Iris pigment epithelial cell (primary cell): ENCODE results near the gene NFATC1.
A peak's percentile ranks its signal among the peaks of the same experiment; 100 is the strongest.

Experiments used
- DNase-seq: peaks from one replicate; pipeline ENCODE4 v3.0.0-alpha.2; 2011; ENCODE audit warnings: low read depth

The NFATC1 gene

DNA sequence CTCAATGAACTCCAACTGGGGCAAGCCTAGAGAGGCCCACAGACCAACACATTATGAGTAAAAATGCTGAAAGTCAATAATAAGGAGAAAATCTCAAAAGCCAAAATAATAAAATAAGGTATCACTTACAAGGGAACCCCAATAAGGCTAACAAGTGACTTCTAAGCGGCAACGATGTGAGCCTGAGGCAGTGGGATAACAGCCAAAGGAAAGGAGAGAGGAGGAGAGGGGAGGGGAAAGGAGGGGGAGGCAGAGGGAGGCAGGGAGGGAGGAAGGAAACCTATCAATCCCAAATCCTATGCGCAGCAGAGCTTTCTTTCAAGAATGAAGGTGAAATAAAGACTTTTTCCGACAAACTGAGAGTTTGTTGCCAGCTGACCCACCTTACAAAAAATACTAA is 6.0 kb upstream of the NFATC1 start:
- no peak for DNase-seq

DNA sequence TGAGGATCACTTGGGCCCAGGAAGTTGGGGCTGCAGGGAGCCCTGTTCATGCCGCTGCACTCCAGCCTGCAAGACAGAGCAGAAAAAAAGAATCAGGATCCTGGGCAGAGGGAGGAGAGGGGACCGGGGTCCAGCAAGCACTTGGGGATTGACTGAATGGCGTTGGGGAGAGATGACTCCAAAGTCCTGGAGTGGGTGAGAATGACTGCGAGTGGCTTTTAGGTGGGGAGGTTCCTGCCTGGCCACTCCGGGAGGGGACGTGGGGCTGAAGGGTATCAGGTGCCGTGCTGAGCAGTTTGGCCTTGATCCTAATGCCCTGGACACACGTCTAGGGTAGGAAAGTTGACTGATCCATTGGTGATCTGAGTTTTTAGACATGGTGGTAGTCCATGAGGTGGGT is 3.5 kb upstream of the NFATC1 start:
- DNase-seq: no peak

DNA sequence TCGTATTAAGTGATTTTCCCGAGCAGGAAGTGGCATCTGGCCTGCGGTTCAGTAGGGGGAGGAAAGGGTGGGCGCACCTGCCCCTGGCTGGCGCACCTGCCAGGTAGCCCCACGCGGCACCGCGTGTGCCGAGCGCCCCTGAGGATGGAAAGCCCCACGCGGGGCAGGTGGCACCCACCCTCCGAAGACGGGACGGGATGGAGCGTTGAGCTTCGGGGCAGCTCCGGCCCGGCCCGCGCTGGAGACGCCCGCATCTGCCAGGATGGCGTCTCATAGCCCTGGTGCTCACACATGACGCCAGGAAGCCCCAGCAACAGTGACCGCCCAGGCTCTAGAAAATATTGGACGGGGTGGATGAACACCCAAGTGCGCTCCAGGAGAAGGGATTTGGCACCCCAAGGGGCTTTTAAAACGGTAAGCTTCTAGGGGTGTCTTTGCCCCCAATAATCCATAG is 2.5 kb upstream of the NFATC1 start:
- no peak for DNase-seq

DNA sequence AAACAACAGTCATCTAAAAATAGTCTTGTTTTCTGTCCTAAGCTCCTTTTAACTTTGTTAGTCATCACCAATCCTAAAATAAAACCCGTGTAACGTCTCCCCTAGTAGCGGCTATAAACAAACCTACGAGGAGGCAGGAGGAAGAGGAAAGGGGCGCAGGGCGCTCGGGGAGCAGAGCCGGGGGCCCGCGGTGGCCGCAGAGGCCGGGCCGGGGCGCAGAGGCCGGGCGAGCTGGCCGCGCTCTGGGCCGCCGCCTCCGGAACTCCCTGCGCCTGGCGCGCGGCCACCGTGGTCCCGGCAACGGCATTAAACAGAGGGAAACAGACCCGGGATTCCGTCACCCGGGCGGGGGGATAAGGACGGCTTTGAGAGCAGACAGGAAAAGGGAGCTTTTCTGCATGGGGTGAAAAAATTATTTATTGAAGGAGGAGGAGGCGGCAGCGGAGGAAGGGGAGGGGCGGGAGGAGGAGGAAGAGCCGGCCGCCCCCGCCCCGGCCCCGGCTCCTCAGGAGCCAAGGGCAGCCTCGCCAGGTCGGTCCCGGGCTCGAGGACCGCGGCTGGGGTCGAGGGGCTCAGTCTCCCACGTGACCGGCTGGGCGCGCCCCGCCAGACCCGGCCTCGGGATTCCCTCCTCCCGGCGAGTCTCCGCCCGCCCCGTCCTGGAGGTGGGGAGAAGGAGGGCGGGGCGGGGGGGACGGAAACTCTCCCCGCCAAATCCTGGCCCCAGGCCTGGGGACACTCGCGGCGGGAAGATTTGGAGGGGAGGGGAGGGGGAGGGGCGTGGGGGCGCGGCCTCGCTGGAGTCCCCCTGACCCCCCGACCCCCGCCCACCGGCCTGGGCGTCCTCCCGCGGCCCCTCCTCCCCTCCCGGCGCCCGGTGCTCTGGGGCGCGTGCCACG is 1.8 kb upstream of the NFATC1 start:
- DNase-seq: peak; percentile 86

DNA sequence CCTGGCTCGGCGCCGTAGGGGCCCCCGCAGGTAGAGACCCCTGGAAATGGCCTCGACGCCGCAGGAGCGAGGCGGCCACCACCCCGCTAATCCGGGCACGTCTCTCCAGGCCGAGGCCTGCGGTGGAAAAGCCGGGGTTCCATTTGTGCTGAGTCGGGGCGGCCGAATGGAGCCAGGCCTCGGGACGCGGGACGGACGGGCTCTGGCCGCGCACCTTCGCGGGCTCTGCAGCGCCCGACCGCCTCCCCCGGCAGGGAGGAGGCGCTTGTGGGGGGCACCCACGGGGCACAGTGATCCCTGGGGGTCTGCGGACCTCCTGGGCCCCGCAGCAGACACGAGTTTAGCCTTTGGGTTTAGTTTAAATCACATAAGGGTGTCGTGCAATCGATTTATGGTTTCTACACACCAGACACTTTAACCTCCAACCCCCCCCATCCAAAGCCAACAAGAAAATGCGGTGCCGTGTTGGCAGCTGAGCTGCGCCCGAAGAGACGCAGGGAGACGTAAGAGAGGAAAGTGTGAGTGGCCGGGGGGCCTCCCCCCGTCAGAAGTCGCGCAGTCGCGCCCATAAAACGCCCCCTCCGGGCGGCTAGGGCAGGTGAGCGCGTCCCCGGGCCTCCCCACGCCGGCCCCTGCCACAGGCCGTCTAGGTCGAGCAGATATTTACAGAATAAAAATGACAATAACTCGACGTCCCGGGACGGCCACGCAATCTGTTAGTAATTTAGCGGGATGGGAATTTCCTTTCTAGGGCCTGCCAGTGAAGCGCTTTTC is 1.0 kb upstream of the NFATC1 start:
- DNase-seq: peak; percentile 43

DNA sequence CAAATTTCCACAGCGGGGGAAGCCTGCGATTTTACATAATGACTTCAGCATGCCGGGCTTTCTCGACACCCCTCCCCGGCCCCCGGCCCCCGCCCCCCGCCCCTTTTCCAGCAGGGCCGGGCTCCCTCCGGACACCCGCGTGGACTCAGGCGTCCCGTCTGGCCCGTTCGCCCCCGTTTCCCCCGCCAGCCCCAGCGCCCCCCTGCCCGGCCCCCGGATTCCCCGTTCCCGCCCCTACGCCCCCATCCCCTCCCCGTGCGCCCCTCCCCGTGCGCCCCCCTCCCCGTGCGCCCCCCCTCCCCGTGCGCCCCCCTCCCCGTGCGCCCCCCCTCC is 456 bp upstream of the NFATC1 start:
- DNase-seq: no peak

DNA sequence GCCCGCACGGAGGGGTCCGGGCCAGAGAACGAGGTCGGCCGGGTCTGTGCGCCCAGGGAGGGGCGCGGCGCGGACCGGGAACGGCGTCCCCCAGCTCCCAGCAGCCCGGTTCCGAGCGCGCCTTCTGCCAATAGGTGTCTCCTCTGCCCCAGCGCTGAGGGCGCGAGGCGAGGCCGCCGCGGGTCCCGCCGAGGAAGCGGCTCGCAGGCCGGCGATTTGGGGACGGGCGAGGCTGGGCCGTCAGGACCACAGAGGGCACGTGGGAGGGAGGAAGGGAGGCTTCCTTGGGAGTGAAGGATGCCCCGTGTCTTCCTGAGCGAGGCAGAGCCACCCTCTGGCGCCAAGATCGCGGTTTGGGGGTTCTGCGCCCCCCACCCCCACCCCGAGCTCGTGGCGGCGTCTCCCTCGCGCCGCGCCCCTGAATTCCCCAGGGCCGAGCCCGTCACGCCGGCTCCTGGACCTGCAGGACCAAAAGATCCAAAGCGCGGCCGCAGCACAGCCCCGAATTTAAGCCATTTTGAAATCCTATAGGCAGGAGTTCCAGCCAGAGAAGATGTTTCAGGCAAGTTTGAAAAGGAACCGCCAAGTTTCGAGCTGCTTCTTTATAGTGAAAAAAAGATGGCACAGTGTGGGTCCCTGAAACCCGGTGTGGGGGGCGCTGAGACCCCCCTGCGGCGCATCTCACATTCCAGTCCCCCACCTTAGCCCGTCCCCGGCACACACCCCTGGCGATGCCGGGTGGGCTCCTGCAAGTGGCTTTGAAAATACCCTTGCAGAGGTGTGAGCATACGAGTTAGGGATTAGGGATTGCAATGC is 909 bp downstream of the NFATC1 start:
- DNase-seq: peak; percentile 58

DNA sequence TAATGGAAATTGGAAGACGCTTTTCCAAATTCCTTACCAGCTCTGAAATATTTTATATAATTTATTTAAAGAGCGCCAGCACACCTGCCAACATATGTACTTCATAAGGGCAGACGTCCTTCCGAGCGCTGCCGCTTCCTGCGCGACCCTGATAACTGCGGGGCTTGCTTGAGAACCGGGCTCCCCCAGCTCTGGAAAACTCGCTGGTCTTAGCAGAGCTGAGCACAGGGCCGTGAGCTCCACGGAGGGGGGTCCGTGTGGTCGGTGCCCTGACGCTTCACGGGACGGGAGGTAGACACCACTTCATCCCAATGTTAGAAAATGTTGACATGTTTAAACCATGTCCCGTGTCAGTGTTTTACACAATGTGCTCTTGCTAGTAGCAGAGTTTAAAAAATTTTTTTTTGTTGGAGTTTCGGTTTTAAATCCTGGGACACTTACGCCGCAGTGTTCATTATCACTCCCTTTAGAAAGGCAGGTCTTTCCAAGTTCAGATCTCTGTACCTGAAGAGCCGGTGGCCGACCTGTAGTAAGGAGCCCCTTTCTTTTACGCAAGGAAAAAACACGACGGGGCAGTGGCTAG is 1.6 kb downstream of the NFATC1 start:
- no peak for DNase-seq

DNA sequence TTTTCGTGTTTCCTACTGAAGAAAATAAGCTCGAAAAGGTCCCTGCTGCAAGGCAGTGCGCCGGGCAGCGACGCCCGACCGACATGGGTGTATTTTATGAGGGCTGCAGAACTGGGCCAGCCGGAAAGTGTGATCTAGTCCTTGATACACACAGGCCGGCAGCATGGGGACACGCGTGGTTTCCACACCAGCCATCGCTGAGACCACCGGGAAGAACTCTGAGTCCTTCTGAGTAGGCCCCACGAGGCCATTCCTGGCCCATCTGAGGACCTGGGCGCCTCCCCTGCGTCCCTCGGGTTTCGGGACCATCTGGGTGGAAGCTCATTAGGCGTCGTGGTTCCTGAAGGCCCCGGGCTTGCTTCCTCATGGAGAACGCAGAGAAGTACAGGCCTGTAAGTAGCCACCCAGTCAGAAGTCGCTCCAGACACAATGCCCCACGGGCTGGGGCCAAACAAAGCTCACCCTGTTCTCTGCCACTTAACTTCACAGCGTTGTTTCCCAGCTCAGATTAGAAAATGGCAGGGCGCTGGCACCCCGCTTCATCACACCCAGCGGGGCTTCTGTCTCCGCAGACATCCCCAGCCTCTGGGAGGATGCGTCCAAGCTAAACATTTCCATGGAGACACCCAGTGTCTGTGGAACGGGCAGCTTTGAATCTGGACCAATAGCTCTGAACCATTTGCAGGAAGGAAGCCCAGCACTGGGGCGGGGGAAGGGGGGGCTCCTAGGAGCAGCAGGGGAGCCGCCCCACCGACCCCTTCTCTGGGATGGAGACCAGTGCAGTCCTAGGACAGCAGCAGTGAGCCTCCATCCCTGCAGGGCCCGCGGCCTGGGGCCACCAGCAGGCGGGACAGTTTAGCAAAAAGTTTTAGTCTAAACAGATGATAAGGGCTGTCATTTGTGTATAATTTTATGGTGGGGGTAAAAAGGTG is 2.4 kb downstream of the NFATC1 start:
- no peak for DNase-seq

DNA sequence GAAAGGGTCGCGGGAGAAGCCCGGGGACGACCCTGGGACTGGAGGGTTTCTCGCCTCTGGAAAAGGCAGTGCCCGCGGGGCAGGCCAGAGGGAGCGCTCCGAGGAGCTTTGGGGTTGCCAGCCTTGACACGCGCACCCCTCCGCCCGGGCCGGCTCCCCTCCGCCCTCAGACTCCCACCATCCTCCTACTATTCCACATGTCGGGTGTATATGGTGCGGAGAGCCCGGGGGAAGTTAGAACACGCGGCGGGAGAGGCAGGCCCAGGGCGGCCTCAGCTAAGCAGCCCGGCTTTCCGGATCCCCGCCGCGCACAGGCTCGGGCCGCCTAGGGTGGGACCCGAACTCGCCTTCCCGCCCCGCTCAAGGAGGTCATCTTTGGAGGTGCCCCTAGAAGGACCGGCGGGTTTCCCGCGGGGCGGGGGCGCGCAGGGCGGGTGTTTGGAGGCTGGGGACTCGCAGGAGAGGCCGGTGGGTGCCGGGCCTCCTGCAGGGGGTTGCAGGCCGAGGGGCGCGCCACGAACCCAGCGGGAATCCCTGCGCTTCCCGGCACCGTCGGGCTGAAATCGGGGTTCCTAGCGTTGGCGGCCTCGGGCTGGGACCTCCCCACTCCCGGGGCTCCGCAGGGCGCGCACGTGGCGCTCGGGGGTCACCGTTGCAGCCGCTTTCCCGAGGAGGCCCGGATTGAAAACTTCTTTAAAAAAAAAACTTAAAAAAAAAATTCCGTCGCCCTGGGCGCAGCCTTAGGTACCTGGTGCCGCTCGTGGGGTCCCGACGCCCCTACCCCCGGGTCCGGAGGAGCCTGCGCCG is 3.7 kb downstream of the NFATC1 start:
- DNase-seq: no peak

DNA sequence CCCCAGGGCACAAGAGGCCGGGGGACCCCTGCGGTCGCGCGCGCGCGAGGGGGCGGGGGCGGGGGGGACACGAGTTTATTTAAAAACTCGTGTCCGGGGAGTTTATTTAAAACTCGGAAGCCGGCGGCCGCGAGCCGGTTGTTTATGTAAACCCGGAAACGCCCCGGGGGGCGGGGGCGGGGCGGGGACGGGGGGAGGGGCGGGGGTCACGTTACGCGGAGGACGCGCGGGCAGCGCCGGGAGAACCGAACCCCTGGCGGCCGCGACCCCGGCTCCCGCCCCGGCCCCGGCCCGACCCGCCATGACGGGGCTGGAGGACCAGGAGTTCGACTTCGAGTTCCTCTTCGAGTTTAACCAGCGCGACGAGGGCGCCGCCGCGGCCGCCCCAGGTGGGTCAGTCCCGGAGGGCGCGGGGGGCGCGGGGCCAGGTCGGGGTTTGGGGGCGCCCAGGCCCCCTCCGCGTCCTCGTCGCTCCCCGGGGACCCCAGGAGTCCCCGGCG is 4.4 kb downstream of the NFATC1 start:
- DNase-seq: peak; percentile 23

DNA sequence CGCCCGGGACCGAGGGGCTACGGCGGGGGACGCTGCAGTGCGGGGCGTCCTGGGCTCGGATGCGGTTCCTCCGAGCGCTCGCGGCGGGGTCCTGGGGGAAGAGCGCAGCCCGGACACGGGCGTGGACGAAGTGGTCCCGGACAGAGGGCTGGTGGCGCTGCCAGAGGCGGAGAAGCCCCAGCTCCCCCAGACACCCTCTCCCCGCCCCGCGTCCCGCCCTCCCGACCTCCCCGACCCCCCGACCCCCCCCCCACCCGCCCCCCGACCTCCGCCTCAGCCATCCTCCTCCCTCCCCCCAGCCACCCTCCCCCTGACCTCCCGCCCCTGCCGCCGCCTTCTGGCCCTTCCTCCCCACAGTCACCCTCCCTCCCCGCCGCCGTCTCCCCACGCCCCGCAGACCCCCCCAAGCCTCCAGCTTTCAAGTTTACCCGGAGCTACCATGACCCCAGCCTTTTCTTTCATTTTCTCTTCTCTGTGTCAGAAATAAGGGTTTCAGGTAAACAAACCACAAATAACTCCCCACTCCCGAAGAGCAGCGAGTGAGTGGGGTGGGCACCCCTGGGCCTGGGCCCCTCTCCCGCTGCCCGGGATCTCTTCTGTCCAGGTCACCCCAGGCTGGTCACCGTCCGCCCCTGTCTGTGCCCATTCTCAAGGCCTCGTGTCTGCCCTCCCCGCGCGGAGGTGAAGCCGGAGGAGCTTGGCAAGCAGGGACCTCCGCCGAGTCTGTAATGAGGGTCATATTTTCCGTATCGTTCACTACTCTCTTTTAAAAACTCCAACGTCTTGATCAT is 5.1 kb downstream of the NFATC1 start:
- DNase-seq: no peak

DNA sequence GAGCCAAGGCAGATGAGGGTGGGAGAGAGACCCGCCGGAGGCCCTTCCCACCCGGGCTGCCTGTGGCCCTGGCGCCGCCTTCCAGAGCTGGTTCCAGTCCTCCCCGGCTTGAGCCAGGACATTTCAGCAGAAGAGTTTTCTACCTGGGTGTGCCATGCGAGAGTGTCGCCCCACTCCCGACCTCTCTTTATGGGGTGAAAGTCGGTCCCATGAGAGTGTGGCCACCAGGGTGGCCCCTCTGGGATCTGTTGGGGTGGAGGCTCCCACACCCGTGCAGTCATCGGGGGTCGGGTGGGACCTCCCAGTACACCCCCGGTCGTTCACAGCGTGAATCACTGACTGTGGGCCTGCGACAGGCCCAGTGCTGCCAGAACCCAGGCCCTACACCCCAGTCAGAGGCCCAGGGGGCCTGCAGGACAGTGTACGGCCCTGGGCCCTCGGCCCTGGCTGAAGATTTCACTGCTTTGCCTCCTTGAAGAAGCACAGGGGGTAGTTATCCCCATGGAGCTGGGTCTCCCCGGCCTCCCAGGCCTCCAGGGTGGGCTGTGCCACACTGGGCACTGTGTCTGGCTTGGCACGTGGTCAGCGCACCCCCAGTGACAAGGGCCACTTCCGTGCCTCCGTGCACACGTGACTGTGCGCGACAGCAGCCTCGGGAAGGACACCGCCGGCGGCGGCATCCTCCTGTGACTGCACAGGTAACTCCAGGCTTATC is 5.9 kb downstream of the NFATC1 start:
- DNase-seq: no peak

DNA sequence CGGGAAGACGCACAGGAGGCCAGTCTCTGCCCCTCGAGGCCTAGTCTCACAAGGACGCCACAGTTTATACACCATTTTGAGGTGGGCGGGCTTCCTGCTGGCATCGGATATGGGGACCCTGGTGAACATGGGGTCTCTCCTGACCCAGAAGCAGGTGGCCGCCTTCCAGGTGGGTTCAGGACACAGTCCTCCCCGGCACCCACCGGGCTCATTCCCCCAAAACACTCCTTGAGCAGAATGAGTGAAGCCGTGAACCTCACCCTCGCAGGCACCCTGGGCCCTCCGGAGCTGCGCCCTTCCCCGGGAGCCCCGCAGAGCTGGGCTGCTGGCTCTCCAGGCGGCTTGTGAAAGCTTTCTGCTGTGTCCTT is 6.5 kb downstream of the NFATC1 start:
- DNase-seq: no peak

DNA sequence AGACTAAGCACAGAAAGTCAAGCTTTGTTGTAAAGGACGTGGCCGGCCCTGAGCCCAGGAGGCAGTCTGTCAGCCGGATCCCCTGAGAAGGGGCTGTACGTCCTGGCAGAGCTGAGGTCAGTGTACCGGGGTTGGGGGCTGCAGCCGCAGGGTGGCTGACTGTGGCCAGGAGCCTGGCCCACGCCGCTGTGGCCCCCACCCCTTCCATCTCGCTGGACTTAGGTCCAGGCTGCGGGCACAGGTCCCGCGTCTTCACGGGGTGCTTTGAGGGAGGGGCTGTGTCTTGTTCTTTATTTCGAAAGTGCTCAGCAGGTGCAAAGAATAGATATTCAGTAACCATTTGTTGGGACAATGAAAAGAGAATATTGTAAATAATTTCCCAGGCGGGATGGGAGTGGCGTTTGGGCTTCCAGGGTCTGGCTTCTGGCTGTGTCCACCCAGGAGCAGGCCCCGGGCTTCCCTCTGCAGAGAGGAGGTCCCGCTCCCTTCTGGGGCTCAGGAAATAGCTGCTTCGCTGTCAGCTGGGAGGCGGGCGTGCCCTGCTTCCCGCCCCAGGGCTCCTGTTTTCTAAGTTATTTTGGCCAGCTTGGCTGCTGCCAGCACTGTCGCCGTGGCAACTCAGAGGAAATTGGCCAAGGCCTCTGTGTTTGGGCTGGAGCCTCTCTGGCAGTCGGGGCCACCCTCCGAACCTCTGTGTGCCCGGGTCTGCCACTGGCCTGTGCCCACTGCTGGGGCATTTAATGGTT is 7.4 kb downstream of the NFATC1 start:
- DNase-seq: no peak

DNA sequence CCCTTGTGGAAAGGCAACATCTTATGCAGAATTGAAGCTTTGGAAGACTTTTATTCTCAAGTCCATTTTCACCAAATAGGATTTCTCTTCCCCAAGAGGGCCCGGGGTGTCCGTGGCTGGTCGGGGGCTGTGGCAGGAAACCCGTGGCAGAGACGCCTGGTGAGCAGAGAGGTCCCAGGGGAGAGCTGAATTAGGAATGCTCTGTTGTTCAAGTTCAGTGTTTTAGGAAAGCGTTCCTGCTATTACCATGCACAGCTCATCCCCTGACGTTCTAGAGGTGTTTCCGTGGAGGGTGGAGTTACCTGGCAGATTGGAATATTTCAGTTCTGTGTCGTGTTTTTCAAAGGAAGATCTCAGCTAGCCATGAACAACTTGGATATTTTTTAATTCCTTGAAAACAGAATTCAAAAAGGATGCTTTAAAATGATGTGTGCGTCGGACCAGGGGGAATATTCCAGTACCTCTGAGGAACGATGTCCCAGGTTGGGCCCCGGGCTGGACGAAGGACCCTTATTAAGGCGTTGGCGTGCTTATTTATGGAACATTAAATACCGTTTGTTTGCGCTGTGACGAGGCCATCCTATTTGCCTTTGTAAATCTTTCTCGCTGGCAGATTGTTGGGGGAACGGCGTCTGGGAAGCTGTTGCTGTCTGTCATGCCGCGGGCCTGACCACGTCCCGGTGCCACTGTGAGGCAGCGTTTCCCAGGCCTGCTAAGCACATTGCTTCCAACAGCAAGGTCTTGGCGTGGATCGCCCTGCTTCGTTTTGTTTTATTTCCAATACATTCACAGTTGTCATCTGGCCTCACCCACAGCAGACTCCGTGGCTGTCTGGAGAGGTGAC is 8.2 kb downstream of the NFATC1 start:
- no peak for DNase-seq

DNA sequence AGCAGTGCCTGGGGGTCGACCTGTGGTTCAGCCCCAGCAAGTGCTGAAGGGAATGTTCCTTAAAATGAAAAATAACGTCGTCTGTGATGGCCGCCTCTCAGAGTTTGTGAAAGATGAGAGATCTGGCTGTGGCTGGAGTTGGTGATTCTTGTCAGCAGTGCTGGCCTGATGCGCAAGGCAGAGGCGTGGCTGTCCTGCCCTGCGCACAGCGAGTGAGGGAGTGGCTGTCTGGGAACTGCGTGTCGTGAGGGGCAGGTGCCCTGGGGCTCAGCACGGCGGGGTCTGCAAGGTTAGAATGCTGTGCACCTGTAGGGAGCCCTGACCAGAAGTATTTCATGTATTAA is 8.8 kb downstream of the NFATC1 start:
- DNase-seq: no peak
